Stomach smooth muscle (tissue), 2 donors: ENCODE measurements around the gene SLC25A38.

ENCODE experiments used
- H3K27ac ChIP-seq: one replicate; pipeline ENCODE4 v1.7.0; 2013; ENCODE audit warnings: mild to moderate bottlenecking, low read length, inconsistent platforms
- H3K27me3 ChIP-seq, 2 donors: one replicate each; pipeline ENCODE4 v1.7.0; 2013; ENCODE audit warnings: low read length in 2 of 2; ENCODE audit not compliant: insufficient read depth in 2 of 2, control insufficient read depth in 1 of 2
- H3K36me3 ChIP-seq, 2 donors: one replicate each; pipeline ENCODE4 v1.7.0; 2013; ENCODE audit warnings: low read length in 2 of 2; ENCODE audit not compliant: control insufficient read depth in 2 of 2, insufficient read depth in 2 of 2
- H3K4me1 ChIP-seq: one replicate; pipeline ENCODE4 v1.7.0; 2013; ENCODE audit warnings: low read length; ENCODE audit not compliant: control insufficient read depth, insufficient read depth
- H3K4me3 ChIP-seq, 2 donors: one replicate each; pipeline ENCODE4 v1.7.0; 2013; ENCODE audit warnings: low read length in 2 of 2
- H3K9ac ChIP-seq, 2 donors: one replicate each; pipeline ENCODE4 v1.7.0; 2013; ENCODE audit warnings: low read length in 2 of 2, mild to moderate bottlenecking in 1 of 2
- H3K9me3 ChIP-seq, 2 donors: one replicate each; pipeline ENCODE4 v1.7.0; 2013; ENCODE audit warnings: low read length in 2 of 2; ENCODE audit not compliant: control insufficient read depth in 2 of 2
- donor health status: healthy.
- donor health status: Pancreatic carcinoma.

Gene SLC25A38

DNA sequence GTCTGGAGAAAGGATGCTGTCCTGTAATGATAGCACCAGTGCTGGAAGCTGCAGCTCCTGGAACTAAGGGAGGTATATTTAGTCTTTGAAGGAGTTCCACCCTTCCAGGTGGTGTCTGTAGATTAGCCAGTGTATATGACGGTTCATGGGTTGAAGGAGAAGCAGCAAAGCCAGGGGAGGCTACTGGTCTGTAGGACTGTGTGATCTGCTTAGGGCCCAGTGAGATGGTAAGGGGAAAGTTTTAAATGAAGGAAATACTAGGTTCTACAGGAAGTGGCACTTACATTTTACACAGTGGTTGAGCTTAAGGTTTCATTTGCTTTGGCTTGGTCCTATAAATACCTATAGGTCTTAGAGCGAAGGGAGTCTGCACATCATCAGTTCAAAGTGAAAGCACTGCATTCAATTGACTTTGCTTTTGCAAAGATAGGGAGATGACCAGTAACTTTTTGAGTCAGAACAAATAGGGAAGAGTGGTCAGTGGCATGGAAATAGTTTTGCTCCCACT lies 5.6 kb downstream of the SLC25A38 start:
- Histone ChIP-seq H3K9me3 (no peaks in the 10 kb centered on the region), H3K27ac (no peak overlapping the region), H3K4me3 (no peak overlapping the region), H3K36me3 (peaks cover 24 to 34% of the 10 kb centered on the region in 2 donors), H3K9ac (no peak overlapping the region), H3K4me1 (peaks cover 13% of the 10 kb centered on the region), H3K27me3 (no peaks in the 10 kb centered on the region)

DNA sequence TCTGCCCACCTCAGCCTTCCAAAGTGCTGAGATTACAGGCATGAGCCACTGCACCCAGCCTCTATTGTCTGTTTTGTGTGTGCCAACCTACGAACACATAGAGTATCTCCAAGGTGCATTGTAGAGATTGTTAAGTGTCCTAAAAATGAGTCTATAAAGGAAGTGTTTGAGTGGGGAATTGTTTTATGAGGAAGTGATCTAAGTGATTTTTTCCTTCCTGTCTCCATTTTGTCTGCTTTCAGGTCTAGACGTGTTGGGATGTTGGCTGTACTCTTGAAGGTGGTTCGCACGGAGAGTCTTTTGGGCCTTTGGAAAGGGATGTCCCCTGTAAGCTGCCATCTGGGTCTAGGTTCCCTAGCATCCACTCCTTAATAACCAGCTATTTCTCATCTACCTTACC lies 7.0 kb downstream of the SLC25A38 start:
- H3K27me3 ChIP-seq: no peaks in the 10 kb centered on the region
- no peaks in the 10 kb centered on the region for H3K9me3 ChIP-seq
- H3K4me3 ChIP-seq: no peak overlapping the region
- no peak overlapping the region for H3K9ac ChIP-seq
- H3K4me1 ChIP-seq: peaks cover 5% of the 10 kb centered on the region
- peaks cover 35 to 41% of the 10 kb centered on the region in 2 donors for H3K36me3 ChIP-seq
- H3K27ac ChIP-seq: no peak overlapping the region

DNA sequence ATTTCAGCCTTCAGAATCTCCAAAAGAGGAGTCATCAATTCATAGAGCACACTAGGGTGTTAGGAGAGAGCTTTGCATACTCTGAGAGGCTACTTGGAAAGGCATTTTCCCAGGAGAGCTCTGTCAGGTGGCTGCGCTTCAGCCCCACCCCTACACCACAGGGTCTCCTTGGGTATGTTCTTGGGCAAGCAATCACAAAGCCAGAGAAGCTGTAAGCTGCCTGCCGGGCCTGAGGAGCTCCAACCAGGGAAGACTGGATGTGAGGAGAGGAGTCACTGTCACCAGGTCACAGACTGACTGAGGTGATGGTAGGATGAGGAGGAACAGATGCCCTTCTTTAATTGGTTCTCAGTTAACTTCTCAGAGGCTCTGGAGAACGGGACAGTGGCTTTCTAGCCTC lies 13.5 kb downstream of the SLC25A38 start:
- Histone ChIP-seq H3K4me3 (no peak overlapping the region), H3K9ac (no peak overlapping the region), H3K9me3 (no peaks in the 10 kb centered on the region), H3K27me3 (no peaks in the 10 kb centered on the region), H3K4me1 (no peaks in the 10 kb centered on the region), H3K27ac (no peak overlapping the region), H3K36me3 (peaks cover 40 to 47% of the 10 kb centered on the region in 2 donors)

DNA sequence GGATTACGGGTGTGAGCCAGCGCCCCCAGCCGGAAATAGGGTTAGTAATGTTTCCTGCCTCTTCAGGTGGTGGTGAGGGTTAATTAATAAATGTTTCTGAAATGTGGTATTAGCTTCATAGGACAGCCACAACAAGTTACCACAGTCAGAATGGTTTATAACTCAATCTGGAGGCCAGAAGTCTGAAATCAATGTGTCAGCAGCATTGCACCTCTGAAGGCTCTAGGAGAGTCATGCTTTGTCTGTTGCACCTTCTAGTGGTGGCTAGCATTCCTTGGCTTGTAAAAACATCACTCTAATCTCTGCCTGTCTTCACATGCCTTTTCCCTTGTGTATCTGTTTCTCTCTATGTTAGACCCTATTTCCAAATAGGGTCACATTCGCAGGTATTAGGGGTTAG lies 15.5 kb downstream of the SLC25A38 start:
- Histone ChIP-seq H3K4me1 (no peaks in the 10 kb centered on the region), H3K27me3 (no peaks in the 10 kb centered on the region), H3K9me3 (no peaks in the 10 kb centered on the region), H3K36me3 (peaks cover 25 to 32% of the 10 kb centered on the region in 2 donors), H3K9ac (no peak overlapping the region), H3K4me3 (no peak overlapping the region), H3K27ac (no peak overlapping the region)

GRCh38 chr3:39401983-39402382 lies 18.8 kb downstream of the SLC25A38 start:
- H3K36me3 ChIP-seq: peaks cover 6 to 12% of the 10 kb centered on the region in 2 donors
- no peak overlapping the region for H3K4me3 ChIP-seq
- H3K9ac ChIP-seq: no peak overlapping the region
- H3K9me3 ChIP-seq: no peaks in the 10 kb centered on the region
- no peaks in the 10 kb centered on the region for H3K4me1 ChIP-seq
- no peak overlapping the region for H3K27ac ChIP-seq
- H3K27me3 ChIP-seq: no peaks in the 10 kb centered on the region

DNA sequence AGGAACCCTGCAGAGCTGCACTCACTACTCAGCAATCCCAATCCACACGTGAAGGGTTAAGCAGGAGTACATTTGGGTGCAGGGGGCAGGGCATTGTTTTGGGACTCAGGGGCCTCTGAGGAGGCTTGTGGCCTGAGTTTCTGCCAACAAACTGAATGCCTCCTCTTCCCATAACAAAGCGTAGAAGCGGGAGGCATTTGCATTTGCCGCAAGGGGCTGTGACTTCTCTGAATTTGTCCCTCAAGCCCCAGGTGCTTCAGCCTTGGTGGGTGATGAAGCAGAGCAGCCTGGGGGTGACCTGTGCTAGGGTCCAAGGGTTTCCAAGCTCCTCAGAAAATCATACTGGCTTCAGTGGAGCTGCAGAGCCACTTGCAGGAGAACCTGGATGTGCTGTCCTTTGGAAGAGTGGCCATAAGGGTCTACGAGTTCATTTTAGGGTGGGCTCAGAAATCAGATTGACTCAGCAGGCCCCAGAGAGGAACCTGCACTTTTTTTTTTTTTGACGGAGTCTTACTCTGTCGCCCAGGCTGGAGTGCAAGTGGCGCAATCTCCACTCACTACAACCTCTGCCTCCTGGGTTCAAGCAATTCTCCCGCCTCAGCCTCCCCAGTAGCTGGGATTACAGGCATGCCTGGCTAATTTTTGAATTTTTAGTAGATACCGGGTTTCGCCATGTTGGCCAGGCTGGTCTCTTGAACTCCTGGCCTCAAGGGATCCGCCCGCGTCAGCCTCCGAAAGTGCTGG lies 21.9 kb downstream of the SLC25A38 start:
- Histone ChIP-seq H3K4me3 (no peak overlapping the region), H3K36me3 (peaks cover 7 to 11% of the 10 kb centered on the region in 2 donors), H3K27me3 (no peaks in the 10 kb centered on the region), H3K9me3 (no peaks in the 10 kb centered on the region), H3K27ac (no peak overlapping the region), H3K4me1 (peaks cover 8% of the 10 kb centered on the region), H3K9ac (no peak overlapping the region)

DNA sequence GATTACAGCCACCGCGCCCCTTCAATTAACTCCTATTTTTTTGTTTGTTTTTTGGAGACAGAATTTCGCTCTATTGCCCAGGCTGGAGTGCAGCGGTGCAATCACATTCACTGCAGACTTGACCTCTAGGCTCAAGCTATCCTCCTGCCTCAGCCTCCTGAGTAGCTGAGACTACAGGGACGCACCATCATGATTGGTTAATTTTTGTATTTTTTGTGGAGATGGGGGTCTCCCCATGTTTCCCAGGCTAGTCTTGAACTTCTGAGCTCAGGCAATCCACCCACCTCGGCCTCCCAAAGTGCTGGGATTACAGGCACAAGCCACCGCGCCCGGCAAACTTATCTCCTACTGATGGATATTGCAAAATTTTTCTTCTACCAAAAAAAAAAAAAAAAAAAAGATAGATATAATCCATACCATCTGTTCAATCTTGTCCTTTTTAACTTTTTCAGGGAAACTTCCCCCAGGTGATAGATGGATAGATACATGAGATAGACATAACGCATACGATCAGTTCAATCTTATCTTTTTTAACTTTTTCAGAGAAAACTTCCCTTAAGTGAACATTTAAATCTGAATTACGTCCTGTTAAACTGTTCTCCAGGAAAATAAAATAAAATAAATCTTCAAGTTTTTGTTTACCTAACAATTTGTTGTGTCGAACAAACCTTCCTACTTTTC lies 22.7 kb downstream of the SLC25A38 start:
- peak overlapping the region; percentile 69 for H3K27ac ChIP-seq
- H3K9me3 ChIP-seq: no peaks in the 10 kb centered on the region
- H3K9ac ChIP-seq: peak overlapping the region; percentile 65 to 81
- H3K27me3 ChIP-seq: no peaks in the 10 kb centered on the region
- H3K4me3 ChIP-seq: peak overlapping the region; percentile 57 to 95
- peaks cover 8% of the 10 kb centered on the region for H3K4me1 ChIP-seq
- peaks cover 7 to 18% of the 10 kb centered on the region in 2 donors for H3K36me3 ChIP-seq

GRCh38 chr3:39406368-39407258 lies 23.4 kb downstream of the SLC25A38 start, which contains the start of gene RPSA:
Gene RPSA (plus strand): TSS chr3:39406720. CDS start chr3:39407654, 934 bp downstream.
- H3K4me1 ChIP-seq: peaks cover 8% of the 10 kb centered on the region
- H3K9ac ChIP-seq: peak within 1 kb of the TSS; percentile 65 to 81
- H3K9me3 ChIP-seq: no peaks in the 10 kb centered on the region

GRCh38 chr3:39407259-39407629 lies 24.1 kb downstream of the SLC25A38 start:
- H3K27me3 ChIP-seq: no peaks in the 10 kb centered on the region

More at GRCh38 chr3:39406368-39407258, 23.4 kb downstream of the SLC25A38 start, which contains the start of gene RPSA:
- H3K27ac ChIP-seq: peak within 1 kb of the TSS; percentile 69
- peaks cover 14 to 25% of the 10 kb centered on the region in 2 donors for H3K36me3 ChIP-seq
- no peaks in the 10 kb centered on the region for H3K27me3 ChIP-seq
- peak within 1 kb of the TSS; percentile 57 to 95 for H3K4me3 ChIP-seq

GRCh38 chr3:39407773-39408492 lies 24.8 kb downstream of the SLC25A38 start:
- Histone ChIP-seq H3K9me3 (no peaks in the 10 kb centered on the region), H3K4me3 (peak overlapping the region in 1 of 2 donors; percentile 57), H3K27ac (no peak overlapping the region), H3K36me3 (peaks cover 24 to 38% of the 10 kb centered on the region in 2 donors), H3K27me3 (no peaks in the 10 kb centered on the region), H3K9ac (peak overlapping the region; percentile 65 to 81), H3K4me1 (peaks cover 8% of the 10 kb centered on the region)

More at GRCh38 chr3:39407259-39407629, 24.1 kb downstream of the SLC25A38 start:
- Histone ChIP-seq H3K4me1 (peaks cover 8% of the 10 kb centered on the region), H3K4me3 (peak overlapping the region; percentile 57 to 95), H3K27ac (no peak overlapping the region), H3K9me3 (no peaks in the 10 kb centered on the region), H3K36me3 (peaks cover 19 to 31% of the 10 kb centered on the region in 2 donors), H3K9ac (peak overlapping the region; percentile 65 to 81)
